HEK293 (cell line): ENCODE results near the gene KCNJ2.

Source experiments
- CTCF ChIA-PET: fragments of 350-600 bp; formaldehyde crosslinking; extraction: SDS; loops from one replicate; lab custom pipeline; 2021; ENCODE audit warnings: antibody characterized with exemption; lab: Yijun Ruan, JAX
- POLR2A ChIA-PET: fragments of 300-600 bp; formaldehyde crosslinking; extraction: SDS; loops from one replicate; lab custom pipeline; 2020; ENCODE audit warnings: antibody characterized with exemption, inconsistent platforms; lab: Yijun Ruan, JAX
- H3K27ac ChIP-seq: fragments of 200-500 bp; sonication (Bioruptor generic); 2 replicates; pipeline ENCODE4 v1.5.1; 2014; ENCODE audit warnings: low read depth, low read length, control low read depth, inconsistent platforms; ENCODE audit errors: extremely low read depth
- H3K36me3 ChIP-seq, 2 experiments: fragments of 200-500 bp in 1 of 2; sonication (Bioruptor generic) in 1 of 2; 1 replicate in 1 of 2; 2 replicates in 1 of 2; pipeline ENCODE4 v1.5.1; 2014 to 2017; ENCODE audit warnings: inconsistent platforms in 2 of 2, low read length in 2 of 2; ENCODE audit not compliant: control insufficient read depth in 2 of 2, insufficient read depth in 1 of 2
- H3K4me1 ChIP-seq: fragments of 200-500 bp; sonication (Bioruptor generic); 2 replicates; pipeline ENCODE4 v1.5.1; 2014; ENCODE audit warnings: mild to moderate bottlenecking, low read length, inconsistent platforms; ENCODE audit not compliant: control insufficient read depth, insufficient read depth
- H3K4me3 ChIP-seq: 2 replicates; pipeline ENCODE4 v1.5.1; 2011; ENCODE audit warnings: low read depth, mild to moderate bottlenecking, control low read depth, low read length, moderate library complexity
- H3K9me3 ChIP-seq: fragments of 200-500 bp; sonication (Bioruptor generic); 2 replicates; pipeline ENCODE4 v1.5.1; 2014; ENCODE audit warnings: low read depth, low read length, inconsistent platforms; ENCODE audit not compliant: control insufficient read depth, insufficient read depth
- GLI4 ChIP-seq: fragments of 450-650 bp; formaldehyde crosslinking; IDR thresholded peaks from 2 replicates; pipeline ENCODE4 v1.5.1; 2016; ENCODE audit warnings: missing biosample characterization, missing genetic modification characterization
- KLF9 ChIP-seq: fragments of 450-650 bp; formaldehyde crosslinking; IDR thresholded peaks from 2 replicates; pipeline ENCODE4 v1.5.1; 2016; ENCODE audit warnings: missing biosample characterization, missing genetic modification characterization, low read depth
- MZF1 ChIP-seq: fragments of 450-650 bp; formaldehyde crosslinking; IDR thresholded peaks from 2 replicates; pipeline ENCODE4 v1.5.1; 2017; ENCODE audit warnings: missing biosample characterization, missing genetic modification characterization, borderline replicate concordance
- PATZ1 ChIP-seq: fragments of 450-650 bp; formaldehyde crosslinking; IDR thresholded peaks from 2 replicates; pipeline ENCODE4 v1.5.1; 2016; ENCODE audit warnings: missing biosample characterization, missing genetic modification characterization
- PRDM1 ChIP-seq: fragments of 450-650 bp; formaldehyde crosslinking; IDR thresholded peaks from 2 replicates; pipeline ENCODE4; 2016; ENCODE audit warnings: missing biosample characterization, missing genetic modification characterization
- PRDM4 ChIP-seq: fragments of 450-650 bp; formaldehyde crosslinking; IDR thresholded peaks from 2 replicates; pipeline ENCODE4 v1.5.1; 2017; ENCODE audit warnings: missing biosample characterization, missing genetic modification characterization
- SCRT1 ChIP-seq: fragments of 450-650 bp; formaldehyde crosslinking; IDR thresholded peaks from 2 replicates; pipeline ENCODE4 v1.5.1; 2016; ENCODE audit warnings: missing biosample characterization, missing genetic modification characterization, borderline replicate concordance
- SCRT2 ChIP-seq: fragments of 450-650 bp; formaldehyde crosslinking; IDR thresholded peaks from 2 replicates; pipeline ENCODE4 v1.5.1; 2016; ENCODE audit warnings: missing biosample characterization, missing genetic modification characterization
- TRIM28 ChIP-seq: IDR thresholded peaks from 2 replicates; pipeline ENCODE4 v1.6.1; 2011; ENCODE audit warnings: low read length, control low read depth, borderline replicate concordance
- ZEB2 ChIP-seq: fragments of 450-650 bp; formaldehyde crosslinking; IDR thresholded peaks from 2 replicates; pipeline ENCODE4 v1.5.1; 2016; ENCODE audit warnings: missing biosample characterization, missing genetic modification characterization
- ZNF133 ChIP-seq: fragments of 450-650 bp; formaldehyde crosslinking; IDR thresholded peaks from 2 replicates; pipeline ENCODE4 v1.5.1; 2016; ENCODE audit warnings: missing biosample characterization, missing genetic modification characterization
- ZNF341 ChIP-seq: fragments of 450-650 bp; formaldehyde crosslinking; IDR thresholded peaks from 2 replicates; pipeline ENCODE4; 2016; ENCODE audit warnings: low read depth, missing biosample characterization, missing genetic modification characterization
- ZNF366 ChIP-seq: fragments of 450-650 bp; formaldehyde crosslinking; conservative IDR thresholded peaks from 2 replicates; pipeline ENCODE4 v1.5.1; 2016; ENCODE audit warnings: missing biosample characterization, missing genetic modification characterization
- ZNF555 ChIP-seq: fragments of 450-650 bp; formaldehyde crosslinking; conservative IDR thresholded peaks from 2 replicates; pipeline ENCODE4 v1.5.1; 2017; ENCODE audit warnings: missing biosample characterization, mild to moderate bottlenecking, missing genetic modification characterization, inconsistent platforms
- ZNF561 ChIP-seq: fragments of 450-650 bp; IDR thresholded peaks from 2 replicates; pipeline ENCODE4 v1.5.1; 2018; ENCODE audit warnings: missing biosample characterization, missing genetic modification characterization, borderline replicate concordance
- ZNF600 ChIP-seq: fragments of 450-650 bp; formaldehyde crosslinking; IDR thresholded peaks from 2 replicates; pipeline ENCODE4 v1.5.1; 2016; ENCODE audit warnings: missing biosample characterization, missing genetic modification characterization
- ZNF621 ChIP-seq: fragments of 450-650 bp; formaldehyde crosslinking; IDR thresholded peaks from 2 replicates; pipeline ENCODE4 v1.5.1; 2017; ENCODE audit warnings: missing biosample characterization, missing genetic modification characterization
- ZNF654 ChIP-seq: fragments of 450-650 bp; formaldehyde crosslinking; IDR thresholded peaks from 2 replicates; pipeline ENCODE4 v1.5.1; 2016; ENCODE audit warnings: low read depth, missing biosample characterization, missing genetic modification characterization
- ZNF658 ChIP-seq: fragments of 450-650 bp; formaldehyde crosslinking; IDR thresholded peaks from 2 replicates; pipeline ENCODE4; 2016; ENCODE audit warnings: missing biosample characterization, missing genetic modification characterization
- ZNF664 ChIP-seq: fragments of 450-650 bp; formaldehyde crosslinking; IDR thresholded peaks from 2 replicates; pipeline ENCODE4 v1.5.1; 2016; ENCODE audit warnings: missing biosample characterization, missing genetic modification characterization
- ZNF791 ChIP-seq: fragments of 450-650 bp; formaldehyde crosslinking; IDR thresholded peaks from 2 replicates; pipeline ENCODE4 v1.5.1; 2016; ENCODE audit warnings: missing biosample characterization, missing genetic modification characterization
- ZSCAN30 ChIP-seq: fragments of 450-650 bp; IDR thresholded peaks from 2 replicates; pipeline ENCODE4 v1.5.1; 2018; ENCODE audit warnings: missing biosample characterization, mild to moderate bottlenecking, missing genetic modification characterization, moderate library complexity
- ZSCAN4 ChIP-seq: fragments of 450-650 bp; formaldehyde crosslinking; IDR thresholded peaks from 2 replicates; pipeline ENCODE4 v1.5.1; 2017; ENCODE audit warnings: missing biosample characterization, missing genetic modification characterization
- TF ChIP-seq, protein P1 (sequence below): fragments of 450-650 bp; formaldehyde crosslinking; IDR thresholded peaks from 2 replicates; pipeline ENCODE4 v1.5.1; 2016; ENCODE audit warnings: missing biosample characterization, missing genetic modification characterization
- TF ChIP-seq, protein P2 (sequence below): fragments of 450-650 bp; formaldehyde crosslinking; IDR thresholded peaks from 2 replicates; pipeline ENCODE4 v1.5.1; 2017; ENCODE audit warnings: missing biosample characterization, missing genetic modification characterization
- TF ChIP-seq, protein P3 (sequence below): fragments of 450-650 bp; formaldehyde crosslinking; IDR thresholded peaks from 2 replicates; pipeline ENCODE4 v1.5.1; 2016; ENCODE audit warnings: missing biosample characterization, missing genetic modification characterization

Gene KCNJ2

DNA sequence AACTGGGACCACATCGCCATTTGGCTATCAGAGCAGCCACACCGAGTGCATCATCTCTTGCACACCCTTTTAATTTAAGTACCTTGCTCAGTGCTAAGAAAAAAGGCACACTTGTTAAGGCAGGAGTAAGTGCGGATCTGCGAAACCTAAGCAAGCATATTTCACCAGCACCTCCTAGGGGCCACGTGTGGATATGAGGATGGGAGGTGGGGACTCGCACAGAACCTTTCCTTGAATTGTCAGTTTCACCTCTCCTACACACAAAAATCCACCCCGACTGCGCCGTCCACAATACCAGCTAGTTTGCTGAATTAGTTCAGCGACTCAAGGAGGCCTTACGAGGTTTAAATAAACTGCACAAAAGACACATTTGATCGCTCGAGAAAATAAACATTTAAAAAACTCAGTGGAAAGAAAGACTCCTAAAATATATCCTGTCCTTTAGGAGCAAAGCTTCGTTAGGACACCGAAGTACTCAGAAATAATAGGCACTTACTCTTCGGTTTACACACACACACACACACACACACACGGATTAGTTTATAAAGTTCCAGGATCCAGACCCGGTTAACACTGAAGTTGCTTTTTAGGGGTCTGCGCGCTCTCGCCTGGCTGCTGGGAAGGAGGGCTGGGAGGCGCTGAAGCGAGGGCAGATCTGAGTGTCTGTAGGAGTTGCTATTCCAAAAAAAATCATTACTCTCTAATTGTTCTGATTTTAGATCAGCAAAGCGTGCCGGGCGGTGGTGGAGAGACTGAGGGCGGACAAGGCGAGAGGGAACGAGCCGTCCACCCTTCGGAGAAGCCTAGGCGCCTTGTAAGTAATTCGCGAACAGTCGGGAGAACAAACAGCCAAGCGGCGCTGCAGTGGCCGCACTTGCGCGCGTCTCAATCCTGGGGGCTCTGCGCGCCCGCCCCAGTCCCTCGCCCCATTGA lies 1.0 kb upstream of the KCNJ2 start:
- peak overlapping the region; percentile 88 for H3K27ac ChIP-seq
- TF ChIP-seq PRDM4 (tag by site-specific recombination) (peak; percentile 94), ZNF341 (tag by site-specific recombination) (no peak), ZSCAN30 (tag by site-specific recombination) (0 out of 2 replicates have a peak, but pooled peaks have one; percentile 9), ZSCAN4 (tag by site-specific recombination) (peak; percentile 23; the same call in 1 of the 2 replicates), KLF9 (tag by site-specific recombination) (no peak), PRDM1 (tag by site-specific recombination) (no peak), ZNF555 (tag by site-specific recombination) (no peak), ZNF621 (tag by site-specific recombination) (no peak), TRIM28 (0 out of 2 replicates have a peak, but pooled peaks have one; percentile 18), ZNF600 (tag by site-specific recombination) (peak; percentile 87; the same call in 1 of the 2 replicates), ZNF561 (tag by site-specific recombination) (peak; percentile 66), SCRT2 (tag by site-specific recombination) (peak; percentile 62; the same call in 1 of the 2 replicates), ZNF658 (no peak), MZF1 (peak; percentile 50; the same call in 1 of the 2 replicates), ZNF791 (tag by site-specific recombination) (no peak), ZEB2 (tag by site-specific recombination) (0 out of 2 replicates have a peak, but pooled peaks have one; percentile 31), ZNF133 (tag by site-specific recombination) (peak; percentile 49; the same call in 1 of the 2 replicates), PATZ1 (no peak), SCRT1 (tag by site-specific recombination) (peak; percentile 60), GLI4 (tag by site-specific recombination) (no peak), ZNF366 (tag by site-specific recombination) (peak; percentile 24; the same call in 1 of the 2 replicates), ZNF664 (tag by site-specific recombination) (peak; percentile 59; the same call in 1 of the 2 replicates), ZNF654 (tag by site-specific recombination) (peak; percentile 61)
- TF ChIP-seq, protein P1, sequence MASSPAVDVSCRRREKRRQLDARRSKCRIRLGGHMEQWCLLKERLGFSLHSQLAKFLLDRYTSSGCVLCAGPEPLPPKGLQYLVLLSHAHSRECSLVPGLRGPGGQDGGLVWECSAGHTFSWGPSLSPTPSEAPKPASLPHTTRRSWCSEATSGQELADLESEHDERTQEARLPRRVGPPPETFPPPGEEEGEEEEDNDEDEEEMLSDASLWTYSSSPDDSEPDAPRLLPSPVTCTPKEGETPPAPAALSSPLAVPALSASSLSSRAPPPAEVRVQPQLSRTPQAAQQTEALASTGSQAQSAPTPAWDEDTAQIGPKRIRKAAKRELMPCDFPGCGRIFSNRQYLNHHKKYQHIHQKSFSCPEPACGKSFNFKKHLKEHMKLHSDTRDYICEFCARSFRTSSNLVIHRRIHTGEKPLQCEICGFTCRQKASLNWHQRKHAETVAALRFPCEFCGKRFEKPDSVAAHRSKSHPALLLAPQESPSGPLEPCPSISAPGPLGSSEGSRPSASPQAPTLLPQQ = peak; percentile 30; the same call in 1 of the 2 replicates
- TF ChIP-seq, protein P2, sequence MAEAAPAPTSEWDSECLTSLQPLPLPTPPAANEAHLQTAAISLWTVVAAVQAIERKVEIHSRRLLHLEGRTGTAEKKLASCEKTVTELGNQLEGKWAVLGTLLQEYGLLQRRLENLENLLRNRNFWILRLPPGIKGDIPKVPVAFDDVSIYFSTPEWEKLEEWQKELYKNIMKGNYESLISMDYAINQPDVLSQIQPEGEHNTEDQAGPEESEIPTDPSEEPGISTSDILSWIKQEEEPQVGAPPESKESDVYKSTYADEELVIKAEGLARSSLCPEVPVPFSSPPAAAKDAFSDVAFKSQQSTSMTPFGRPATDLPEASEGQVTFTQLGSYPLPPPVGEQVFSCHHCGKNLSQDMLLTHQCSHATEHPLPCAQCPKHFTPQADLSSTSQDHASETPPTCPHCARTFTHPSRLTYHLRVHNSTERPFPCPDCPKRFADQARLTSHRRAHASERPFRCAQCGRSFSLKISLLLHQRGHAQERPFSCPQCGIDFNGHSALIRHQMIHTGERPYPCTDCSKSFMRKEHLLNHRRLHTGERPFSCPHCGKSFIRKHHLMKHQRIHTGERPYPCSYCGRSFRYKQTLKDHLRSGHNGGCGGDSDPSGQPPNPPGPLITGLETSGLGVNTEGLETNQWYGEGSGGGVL (tag by site-specific recombination) = no peak
- TF ChIP-seq, protein P3, sequence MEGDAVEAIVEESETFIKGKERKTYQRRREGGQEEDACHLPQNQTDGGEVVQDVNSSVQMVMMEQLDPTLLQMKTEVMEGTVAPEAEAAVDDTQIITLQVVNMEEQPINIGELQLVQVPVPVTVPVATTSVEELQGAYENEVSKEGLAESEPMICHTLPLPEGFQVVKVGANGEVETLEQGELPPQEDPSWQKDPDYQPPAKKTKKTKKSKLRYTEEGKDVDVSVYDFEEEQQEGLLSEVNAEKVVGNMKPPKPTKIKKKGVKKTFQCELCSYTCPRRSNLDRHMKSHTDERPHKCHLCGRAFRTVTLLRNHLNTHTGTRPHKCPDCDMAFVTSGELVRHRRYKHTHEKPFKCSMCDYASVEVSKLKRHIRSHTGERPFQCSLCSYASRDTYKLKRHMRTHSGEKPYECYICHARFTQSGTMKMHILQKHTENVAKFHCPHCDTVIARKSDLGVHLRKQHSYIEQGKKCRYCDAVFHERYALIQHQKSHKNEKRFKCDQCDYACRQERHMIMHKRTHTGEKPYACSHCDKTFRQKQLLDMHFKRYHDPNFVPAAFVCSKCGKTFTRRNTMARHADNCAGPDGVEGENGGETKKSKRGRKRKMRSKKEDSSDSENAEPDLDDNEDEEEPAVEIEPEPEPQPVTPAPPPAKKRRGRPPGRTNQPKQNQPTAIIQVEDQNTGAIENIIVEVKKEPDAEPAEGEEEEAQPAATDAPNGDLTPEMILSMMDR = peak; percentile 72

More for the DNA sequence above, 1.0 kb upstream of the KCNJ2 start:
- H3K4me3 ChIP-seq = peak overlapping the region; percentile 82
- ChIA-PET CTCF (interaction anchor here (0.6 to 3.0 kb wide), 21 partner anchors 9 to 1866 kb away, joined by 3 to 16 read pairs (median 3); no protein-coding TSS in a partner anchor), POLR2A (no interaction called here)
- H3K4me1 ChIP-seq = peaks cover 12% of the 10 kb centered on the region
- H3K36me3 ChIP-seq = no peaks in the 10 kb centered on the region
- H3K9me3 ChIP-seq = no peaks in the 10 kb centered on the region
